K562 (cell line): ENCODE results near the gene PRDM16. TPM values are rescaled to one million over a fixed set of nuclear protein-coding genes. Genes with fewer than 3 reads are reported as not detected.
"Not testable (repeated sequence)": the region's sequence is repeated elsewhere in the genome, so short reads cannot be mapped to it uniquely, and the experiment has no call there.

Source experiments
- ATAC-seq: fragments of 200-7000 bp; cut with Tn5 transposase; 3 replicates; pipeline ENCODE4 v1.9.1; 2020; ENCODE audit warnings: moderate library complexity
- BruUV-seq: library from RNA; stranded (reverse); fragments of 400-500 nt; replicated peaks from 2 replicates; lab custom pipeline; 2021; lab: Mats Ljungman, UMichigan
- CTCF ChIA-PET: fragments of 300-600 bp; formaldehyde crosslinking; extraction: SDS; loops from one replicate; lab custom pipeline; 2021; ENCODE audit warnings: low intra/inter-chr PET ratio; lab: Yijun Ruan, JAX
- POLR2A ChIA-PET: fragments of 300-600, 350-650 bp; sonication (Branson Sonifier 250); formaldehyde crosslinking; extraction: SDS; loops from one replicate; lab custom pipeline; 2021; ENCODE audit warnings: antibody characterized with exemption, inconsistent platforms; lab: Yijun Ruan, JAX
- DNase-seq, 4 experiments: peaks; one replicate each; pipeline versions ENCODE4 v3.0.0 to v3.0.0-alpha.2; 2011 to 2018; ENCODE audit warnings: low spot score in 3 of 4, mixed read lengths in 3 of 4; ENCODE audit errors: extremely low read depth in 1 of 4
- FAIRE-seq: peaks from 2 replicates; lab custom pipeline; 2011; peaks lifted over from hg19 to GRCh38; lab: Jason Lieb, UNC
- H2AFZ ChIP-seq: 2 replicates; pipeline ENCODE4 v1.6.0; 2011; ENCODE audit warnings: low read depth, low read length, control low read depth, inconsistent platforms
- H3K27ac ChIP-seq: fragments of 200-600 bp; 3 replicates; pipeline ENCODE4 v1.8.0; 2011; ENCODE audit warnings: low read depth, mild to moderate bottlenecking, control low read depth, inconsistent platforms, low read length, moderate library complexity, mixed read lengths; ENCODE audit errors: extremely low read depth
- H3K27me3 ChIP-seq, 2 experiments: fragments of 300-600 bp in 1 of 2; 2 replicates in 1 of 2; 3 replicates in 1 of 2; pipeline versions ENCODE4 v1.6.0 to v1.8.0; 2011; ENCODE audit warnings: inconsistent platforms in 2 of 2, low read length in 2 of 2, mild to moderate bottlenecking in 1 of 2, mixed read lengths in 1 of 2, moderate library complexity in 1 of 2; ENCODE audit not compliant: control insufficient read depth in 2 of 2, insufficient read depth in 2 of 2
- H3K36me3 ChIP-seq: fragments of 300-600 bp; 3 replicates; pipeline ENCODE4 v1.8.0; 2011; ENCODE audit warnings: mild to moderate bottlenecking, low read length, inconsistent platforms; ENCODE audit not compliant: control insufficient read depth, insufficient read depth
- H3K4me1 ChIP-seq, 2 experiments: fragments of 200-600 bp in 1 of 2; replicated peaks in 1 of 2; 2 replicates in 1 of 2; 3 replicates in 1 of 2; pipeline versions ENCODE4 v1.5.1 to v1.8.0; 2011; ENCODE audit warnings: inconsistent platforms in 2 of 2, low read length in 2 of 2, mild to moderate bottlenecking in 1 of 2, mixed read lengths in 1 of 2, moderate library complexity in 1 of 2; ENCODE audit not compliant: control insufficient read depth in 2 of 2, insufficient read depth in 2 of 2
- H3K4me2 ChIP-seq: 2 replicates; pipeline ENCODE4 v1.6.1; 2011; ENCODE audit warnings: low read length, control low read depth, inconsistent platforms, mixed read lengths; ENCODE audit not compliant: insufficient read depth
- H3K4me3 ChIP-seq: fragments of 200-600 bp; sonication (generic), shearing (Covaris generic); 2 replicates; pipeline ENCODE4 v1.5.1; 2016; ENCODE audit warnings: control low read depth, inconsistent platforms
- H3K79me2 ChIP-seq: fragments of 200-600 bp; 3 replicates; pipeline ENCODE4 v1.8.0; 2011; ENCODE audit warnings: low read length, inconsistent platforms; ENCODE audit not compliant: control insufficient read depth, insufficient read depth
- H3K9ac ChIP-seq, 2 experiments: 2 replicates each; pipeline versions ENCODE4 v1.6.0 to v1.6.1; 2011; ENCODE audit warnings: low read depth in 2 of 2, low read length in 2 of 2, control low read depth in 1 of 2, inconsistent platforms in 1 of 2, mild to moderate bottlenecking in 1 of 2, mixed read lengths in 1 of 2; ENCODE audit not compliant: insufficient read depth in 1 of 2
- H3K9me1 ChIP-seq: one replicate; pipeline ENCODE4 v1.6.0; 2011; ENCODE audit warnings: inconsistent platforms, mild to moderate bottlenecking, low read length, moderate library complexity; ENCODE audit not compliant: control insufficient read depth, insufficient read depth
- H3K9me3 ChIP-seq: replicated peaks from 2 replicates; pipeline ENCODE4 v1.5.1; 2011; ENCODE audit warnings: low read depth, low read length, inconsistent platforms; ENCODE audit not compliant: control insufficient read depth, insufficient read depth
- H4K20me1 ChIP-seq: replicated peaks from 2 replicates; pipeline ENCODE4 v1.6.1; 2011; ENCODE audit warnings: low read length, inconsistent platforms, mixed read lengths; ENCODE audit not compliant: control insufficient read depth, insufficient read depth
- NFIC ChIP-seq: fragments of 450-650 bp; IDR thresholded peaks from 2 replicates; pipeline ENCODE4 v1.6.1; 2017; ENCODE audit warnings: mild to moderate bottlenecking, inconsistent platforms
- NR3C1 ChIP-seq: sonication (generic); formaldehyde crosslinking; IDR thresholded peaks from 2 replicates; pipeline ENCODE4 v1.8.1; 2022; ENCODE audit warnings: missing genetic modification reagents
- ZKSCAN1 ChIP-seq: fragments of 150-350 bp; IDR thresholded peaks from 2 replicates; pipeline ENCODE4 v1.6.1; 2016; ENCODE audit warnings: low read depth, low read length
- ZNF592 ChIP-seq: fragments of 450-650 bp; IDR thresholded peaks from 2 replicates; pipeline ENCODE4 v1.6.1; 2017; ENCODE audit warnings: antibody characterized with exemption, mild to moderate bottlenecking
- WGBS: fragments of 100-300 bp; shearing (Covaris generic); methylation state at CpG from one replicate; pipeline ENCODE4 v1.1.6; 2016; ENCODE audit warnings: low coverage, mixed read lengths; ENCODE audit not compliant: insufficient coverage; ENCODE audit errors: missing lambda C conversion rate; 5-methylcytosine and 5-hydroxymethylcytosine counted together
- in situ Hi-C: fragments of 300-500 bp; cut with MboI; formaldehyde crosslinking; loops from 4 replicates; pipeline ENCODE4 v1.15.0; 2018; ENCODE audit warnings: inconsistent platforms, mixed read lengths
- intact Hi-C: fragments of 100-400 bp; cut with micrococcal nuclease; formaldehyde crosslinking; loops from 2 replicates; pipeline ENCODE4 v1.14.2; 2022
- polyA plus RNA-seq, 8 experiments: library from polyadenylated mRNA; depleted of rRNA in 4 of 8; stranded (reverse) in 5 of 8; unstranded in 3 of 8; fragments of >200 nt; fragmentation: Nextera tagmentation in 2 of 8; fragmentation: Illumina TruSeq in 1 of 8; extraction: Ambion mirVana in 2 of 8; extraction: Trizol in 1 of 8; gene quantifications; 2 replicates each; pipeline versions ENCODE4 v1.2.1 to v1.2.3, GENCODE V29; 2011 to 2014; ENCODE audit warnings: inconsistent platforms in 1 of 8, missing spikeins in 1 of 8
- total RNA-seq, 7 experiments: library from RNA; depleted of rRNA in 6 of 7; stranded (reverse); fragments of >200 nt in 6 of 7; fragmentation: Illumina TruSeq in 2 of 7; extraction: Trizol in 2 of 7; gene quantifications; 2 replicates each; pipeline versions ENCODE4 v1.2.1 to v1.2.3, GENCODE V29; 2011 to 2021; ENCODE audit warnings: low replicate concordance in 1 of 7
- TF ChIP-seq, protein P1 (sequence below): fragments of 250-450 bp; sonication (Bioruptor Pico); IDR thresholded peaks from 2 replicates; pipeline ENCODE4 v1.8.0; 2021; ENCODE audit warnings: moderate library complexity, mild to moderate bottlenecking, inconsistent platforms
- TF ChIP-seq, protein P2 (sequence below): fragments of 450-650 bp; IDR thresholded peaks from 2 replicates; pipeline ENCODE4 v1.7.1; 2018; ENCODE audit warnings: mild to moderate bottlenecking, low read depth; ENCODE audit not compliant: partially characterized antibody

The PRDM16 gene
- total and polyA plus RNA-seq, 9 of the 15 experiments (the other 6 are each of a cell fraction or from before 2014, with no cell fraction given), result 0.10 to 0.27 TPM; not detected in 7

DNA sequence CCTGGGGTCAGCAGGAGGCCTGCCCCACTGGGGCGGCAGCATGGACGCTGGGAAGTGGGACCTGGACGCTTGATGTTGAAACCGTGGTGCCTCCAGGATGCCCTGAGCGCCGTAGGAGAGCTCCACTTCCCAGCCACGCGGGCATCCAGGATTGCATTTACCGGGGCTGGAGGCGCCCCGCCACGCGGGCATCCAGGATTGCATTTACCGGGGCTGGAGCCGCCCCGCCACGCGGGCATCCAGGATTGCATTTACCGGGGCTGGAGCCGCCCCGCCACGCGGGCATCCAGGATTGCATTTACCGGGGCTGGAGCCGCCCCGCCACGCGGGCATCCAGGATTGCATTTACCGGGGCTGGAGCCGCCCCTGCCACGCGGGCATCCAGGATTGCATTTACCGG, 218.1 kb downstream of the PRDM16 start:
- CTCF ChIA-PET, in situ Hi-C loops, H3K9ac ChIP-seq, ATAC-seq, H2AFZ ChIP-seq, H3K4me2 ChIP-seq, H3K9me3 ChIP-seq, H3K27ac ChIP-seq, intact Hi-C loops, H3K9me1 ChIP-seq, BruUV-seq, POLR2A ChIA-PET, H3K4me3 ChIP-seq, H3K36me3 ChIP-seq, DNase-seq, FAIRE-seq, H3K79me2 ChIP-seq: not testable (repeated sequence)
- Histone ChIP-seq H4K20me1 (peaks cover 12% of the 10 kb centered on the region), H3K27me3 (peaks cover 18 to 90% of the 10 kb centered on the region in 2 experiments; a peak in 3 of 5 replicates), H3K4me1 (peaks cover 0 to 10% of the 10 kb centered on the region in 2 experiments; a peak in 2 of 5 replicates)
- 4% methylated on average over 25 of the region's 33 CpGs for WGBS

DNA sequence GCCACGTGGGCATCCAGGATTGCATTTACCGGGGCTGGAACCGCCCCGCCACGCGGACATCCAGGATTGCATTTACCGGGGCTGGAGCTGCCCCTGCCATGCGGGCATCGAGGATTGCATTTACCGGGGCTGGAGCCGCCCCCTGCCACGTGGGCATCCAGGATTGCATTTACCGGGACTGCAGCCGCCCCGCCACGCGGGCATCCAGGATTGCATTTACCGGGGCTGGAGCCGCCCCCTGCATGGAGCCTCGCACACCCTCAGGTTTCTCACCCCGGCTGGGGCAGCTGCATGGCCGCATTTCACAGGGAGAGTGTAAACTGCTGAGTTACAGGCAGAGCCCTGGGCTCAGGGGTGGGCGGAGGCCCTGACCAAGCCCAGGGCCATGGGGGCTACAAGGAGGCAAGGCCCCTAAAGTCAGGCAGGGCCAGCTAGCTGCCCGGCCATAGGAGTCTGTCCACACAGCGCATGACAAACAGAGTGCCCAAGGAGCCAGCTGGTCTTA, 218.7 kb downstream of the PRDM16 start:
- in situ Hi-C loops, result no loop called here
- ChIA-PET CTCF (no interaction called here), POLR2A (no interaction called here)
- FAIRE-seq, result no peak
- Histone ChIP-seq H3K27ac (no peak overlapping the region), H3K4me1 (peaks cover 0 to 10% of the 10 kb centered on the region in 2 experiments; a peak in 2 of 5 replicates), H3K4me3 (no peak overlapping the region), H3K27me3 (peaks cover 24 to 90% of the 10 kb centered on the region in 2 experiments; a peak in 3 of 5 replicates), H2AFZ (no peak overlapping the region), H3K9me3 (no peaks in the 10 kb centered on the region), H3K9ac (no peak overlapping the region), H3K9me1 (no peaks in the 10 kb centered on the region), H3K79me2 (no peaks in the 10 kb centered on the region), H3K36me3 (no peaks in the 10 kb centered on the region), H3K4me2 (no peak overlapping the region), H4K20me1 (peaks cover 13% of the 10 kb centered on the region)
- intact Hi-C loops, result no loop called here
- 0% methylated on average over 16 of the region's 25 CpGs for WGBS
- ATAC-seq, result no peak
- no peak for DNase-seq
- BruUV-seq, result no TSS peak
- TF ChIP-seq NR3C1 (CRISPR knock-in tag), result no peak
- no peak for TF ChIP-seq ZKSCAN1
- no peak for TF ChIP-seq ZNF592
- TF ChIP-seq, protein P1, sequence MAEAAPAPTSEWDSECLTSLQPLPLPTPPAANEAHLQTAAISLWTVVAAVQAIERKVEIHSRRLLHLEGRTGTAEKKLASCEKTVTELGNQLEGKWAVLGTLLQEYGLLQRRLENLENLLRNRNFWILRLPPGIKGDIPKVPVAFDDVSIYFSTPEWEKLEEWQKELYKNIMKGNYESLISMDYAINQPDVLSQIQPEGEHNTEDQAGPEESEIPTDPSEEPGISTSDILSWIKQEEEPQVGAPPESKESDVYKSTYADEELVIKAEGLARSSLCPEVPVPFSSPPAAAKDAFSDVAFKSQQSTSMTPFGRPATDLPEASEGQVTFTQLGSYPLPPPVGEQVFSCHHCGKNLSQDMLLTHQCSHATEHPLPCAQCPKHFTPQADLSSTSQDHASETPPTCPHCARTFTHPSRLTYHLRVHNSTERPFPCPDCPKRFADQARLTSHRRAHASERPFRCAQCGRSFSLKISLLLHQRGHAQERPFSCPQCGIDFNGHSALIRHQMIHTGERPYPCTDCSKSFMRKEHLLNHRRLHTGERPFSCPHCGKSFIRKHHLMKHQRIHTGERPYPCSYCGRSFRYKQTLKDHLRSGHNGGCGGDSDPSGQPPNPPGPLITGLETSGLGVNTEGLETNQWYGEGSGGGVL (CRISPR knock-in tag), result no peak
- TF ChIP-seq, protein P2, sequence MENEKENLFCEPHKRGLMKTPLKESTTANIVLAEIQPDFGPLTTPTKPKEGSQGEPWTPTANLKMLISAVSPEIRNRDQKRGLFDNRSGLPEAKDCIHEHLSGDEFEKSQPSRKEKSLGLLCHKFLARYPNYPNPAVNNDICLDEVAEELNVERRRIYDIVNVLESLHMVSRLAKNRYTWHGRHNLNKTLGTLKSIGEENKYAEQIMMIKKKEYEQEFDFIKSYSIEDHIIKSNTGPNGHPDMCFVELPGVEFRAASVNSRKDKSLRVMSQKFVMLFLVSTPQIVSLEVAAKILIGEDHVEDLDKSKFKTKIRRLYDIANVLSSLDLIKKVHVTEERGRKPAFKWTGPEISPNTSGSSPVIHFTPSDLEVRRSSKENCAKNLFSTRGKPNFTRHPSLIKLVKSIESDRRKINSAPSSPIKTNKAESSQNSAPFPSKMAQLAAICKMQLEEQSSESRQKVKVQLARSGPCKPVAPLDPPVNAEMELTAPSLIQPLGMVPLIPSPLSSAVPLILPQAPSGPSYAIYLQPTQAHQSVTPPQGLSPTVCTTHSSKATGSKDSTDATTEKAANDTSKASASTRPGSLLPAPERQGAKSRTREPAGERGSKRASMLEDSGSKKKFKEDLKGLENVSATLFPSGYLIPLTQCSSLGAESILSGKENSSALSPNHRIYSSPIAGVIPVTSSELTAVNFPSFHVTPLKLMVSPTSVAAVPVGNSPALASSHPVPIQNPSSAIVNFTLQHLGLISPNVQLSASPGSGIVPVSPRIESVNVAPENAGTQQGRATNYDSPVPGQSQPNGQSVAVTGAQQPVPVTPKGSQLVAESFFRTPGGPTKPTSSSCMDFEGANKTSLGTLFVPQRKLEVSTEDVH, result no peak
- TF ChIP-seq NFIC, result no peak
